CD14-positive monocyte (primary cell): ENCODE results near the gene EEPD1. TPM values are rescaled to one million over a fixed set of nuclear protein-coding genes. Genes with fewer than 3 reads are reported as not detected.

Source experiments
- DNase-seq, 3 donors: peaks; one replicate each; pipeline ENCODE4 v3.0.0-alpha.2; 2011 to 2022
- H2AFZ ChIP-seq: 2 replicates; pipeline ENCODE4 v1.6.0; 2012; ENCODE audit warnings: mild to moderate bottlenecking, low read depth, low read length, inconsistent platforms; ENCODE audit not compliant: insufficient read depth, poor library complexity, severe bottlenecking
- H3K27ac ChIP-seq, 2 donors: 1 replicate in 1 of 2; 2 replicates in 1 of 2; pipeline ENCODE4 v1.5.1; 2012 to 2013; ENCODE audit warnings: low read length in 2 of 2, control low read depth in 1 of 2, inconsistent platforms in 1 of 2, low read depth in 1 of 2, mild to moderate bottlenecking in 1 of 2
- H3K27me3 ChIP-seq, 2 donors: one replicate each; pipeline versions ENCODE4 v1.6.0 to v1.6.1; 2011 to 2013; ENCODE audit warnings: low read length in 2 of 2; ENCODE audit not compliant: control insufficient read depth in 2 of 2, insufficient read depth in 2 of 2
- H3K36me3 ChIP-seq, 2 donors: replicated peaks in 1 of 2; 1 replicate in 1 of 2; 2 replicates in 1 of 2; pipeline versions ENCODE4 v1.5.1 to v1.6.1; 2012 to 2013; ENCODE audit warnings: low read length in 2 of 2, control low read depth in 1 of 2, inconsistent platforms in 1 of 2, mild to moderate bottlenecking in 1 of 2; ENCODE audit not compliant: insufficient read depth in 2 of 2, control insufficient read depth in 1 of 2
- H3K4me1 ChIP-seq, 2 donors: 1 replicate in 1 of 2; 2 replicates in 1 of 2; pipeline versions ENCODE4 v1.5.1 to v1.6.1; 2012 to 2013; ENCODE audit warnings: low read length in 2 of 2, control low read depth in 1 of 2, inconsistent platforms in 1 of 2, mild to moderate bottlenecking in 1 of 2, moderate library complexity in 1 of 2; ENCODE audit not compliant: insufficient read depth in 2 of 2, control insufficient read depth in 1 of 2
- H3K4me2 ChIP-seq: replicated peaks from 2 replicates; pipeline ENCODE3; 2012; ENCODE audit warnings: low read length, moderate library complexity, mild to moderate bottlenecking; ENCODE audit not compliant: poor library complexity, severe bottlenecking; ENCODE audit errors: extremely low read depth
- H3K4me3 ChIP-seq, 3 experiments: fragments of 200-600 bp in 1 of 3; sonication (generic) in 1 of 3; replicated peaks in 1 of 3; 1 replicate in 2 of 3; 2 replicates in 1 of 3; pipeline ENCODE4 v1.5.1; 2011 to 2013; ENCODE audit warnings: low read length in 3 of 3, mild to moderate bottlenecking in 3 of 3, control low read depth in 2 of 3, low read depth in 2 of 3, inconsistent platforms in 1 of 3, moderate library complexity in 1 of 3
- H3K79me2 ChIP-seq: 2 replicates; pipeline ENCODE4 v1.6.0; 2012; ENCODE audit warnings: mild to moderate bottlenecking, control low read depth, inconsistent platforms, low read length, moderate library complexity; ENCODE audit not compliant: insufficient read depth
- H3K9ac ChIP-seq: 2 replicates; pipeline ENCODE4 v1.6.0; 2017; ENCODE audit warnings: low read length, mild to moderate bottlenecking; ENCODE audit not compliant: insufficient read depth, poor library complexity, severe bottlenecking
- H3K9me3 ChIP-seq, 2 donors: replicated peaks in 1 of 2; 1 replicate in 1 of 2; 2 replicates in 1 of 2; pipeline versions ENCODE4 v1.5.1 to v1.6.1; 2012 to 2013; ENCODE audit warnings: low read length in 2 of 2, control low read depth in 1 of 2; ENCODE audit not compliant: control insufficient read depth in 1 of 2, insufficient read depth in 1 of 2
- H4K20me1 ChIP-seq: 2 replicates; pipeline ENCODE4 v1.6.0; 2012; ENCODE audit warnings: mild to moderate bottlenecking, low read length, control low read depth, moderate library complexity; ENCODE audit not compliant: insufficient read depth
- H3K27ac Mint-ChIP-seq, 7 donors: one replicate each; pipeline ENCODE4 v1.8.0; 2020; ENCODE audit warnings: mild to moderate bottlenecking in 7 of 7, mixed read lengths in 7 of 7, moderate library complexity in 6 of 7, inconsistent platforms in 2 of 7
- H3K27me3 Mint-ChIP-seq, 3 donors: one replicate each; pipeline ENCODE4 v1.8.0; 2021 to 2022; ENCODE audit warnings: low read depth in 3 of 3, mild to moderate bottlenecking in 3 of 3, mixed read lengths in 3 of 3, moderate library complexity in 3 of 3, inconsistent platforms in 1 of 3
- H3K36me3 Mint-ChIP-seq, 2 donors: one replicate each; pipeline ENCODE4 v1.8.0; 2020; ENCODE audit warnings: mixed read lengths in 2 of 2, inconsistent platforms in 1 of 2, mild to moderate bottlenecking in 1 of 2
- H3K4me1 Mint-ChIP-seq: one replicate; pipeline ENCODE4 v1.8.0; 2020; ENCODE audit warnings: mild to moderate bottlenecking, mixed read lengths
- H3K4me3 Mint-ChIP-seq, 2 donors: one replicate each; pipeline ENCODE4 v1.8.0; 2020; ENCODE audit warnings: mild to moderate bottlenecking in 2 of 2, mixed read lengths in 2 of 2, moderate library complexity in 1 of 2
- H3K9me3 Mint-ChIP-seq, 7 donors: one replicate each; pipeline ENCODE4 v1.8.0; 2020 to 2022; ENCODE audit warnings: mixed read lengths in 7 of 7, mild to moderate bottlenecking in 6 of 7, moderate library complexity in 6 of 7, inconsistent platforms in 2 of 7
- WGBS: methylation state at CpG from one replicate; pipeline ENCODE4 v1.1.5; 2013; ENCODE audit warnings: missing lambda C conversion rate; ENCODE audit not compliant: insufficient coverage; 5-methylcytosine and 5-hydroxymethylcytosine counted together
- intact Hi-C, 2 donors: fragments of 100-400 bp; cut with micrococcal nuclease; formaldehyde crosslinking; loops; one replicate each; pipeline versions ENCODE4 v1.15.0 to v1.15.1; 2023
- polyA plus RNA-seq, 3 donors: library from polyadenylated mRNA; depleted of rRNA in 1 of 3; unstranded in 2 of 3; stranded (reverse) in 1 of 3; fragments of 300-500 nt in 2 of 3; fragments of >200 nt in 1 of 3; fragmentation: Illumina TruSeq in 2 of 3; gene quantifications; 1 replicate in 2 of 3; 2 replicates in 1 of 3; pipeline ENCODE4 v1.2.3, GENCODE V29; 2012 to 2021
- small RNA-seq: library from RNA; depleted of rRNA; stranded (forward); fragments of <200 nt; gene quantifications from one replicate; pipeline ENCODE3, GENCODE V24; 2012; ENCODE audit warnings: low read depth; ENCODE audit not compliant: insufficient read length
- TF ChIP-seq, protein P1 (sequence below): fragments of 200-600 bp; IDR thresholded peaks from one replicate; pipeline ENCODE4 v1.8.0; 2022; ENCODE audit warnings: antibody characterized with exemption, mild to moderate bottlenecking

Gene EEPD1
- polyA plus RNA-seq, 3 donors: 8.6 to 14.4 (median 12.6) TPM

DNA sequence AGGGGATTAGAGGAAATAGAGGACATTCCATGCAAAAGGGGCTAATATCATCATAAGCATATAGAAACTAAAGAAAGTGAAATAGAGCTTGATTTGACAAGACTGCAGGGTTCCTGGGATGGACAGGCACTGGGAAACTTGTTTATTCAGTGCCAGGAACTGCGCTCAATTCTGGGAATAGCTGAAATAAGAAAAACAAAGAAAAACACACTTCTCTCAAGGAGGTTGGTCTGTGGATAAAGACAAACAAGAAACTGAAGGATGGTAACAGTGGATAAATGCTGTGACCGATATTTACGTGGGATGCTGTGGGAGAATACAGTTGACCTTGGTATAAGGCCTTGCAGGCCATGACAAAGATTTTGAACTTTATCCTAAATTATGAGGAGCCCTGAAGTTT lies 195.7 kb downstream of the EEPD1 start:
- H3K27ac Mint-ChIP-seq: peak overlapping the region in 1 of 7 donors; percentile 14
- Histone ChIP-seq H3K79me2 (no peaks in the 10 kb centered on the region), H4K20me1 (no peaks in the 10 kb centered on the region), H3K27ac (no peak overlapping the region), H3K9me3 (no peaks in the 10 kb centered on the region), H2AFZ (no peak overlapping the region), H3K9ac (no peak overlapping the region), H3K4me3 (no peak overlapping the region), H3K4me1 (peaks cover 0 to 2% of the 10 kb centered on the region in 2 donors), H3K36me3 (no peaks in the 10 kb centered on the region), H3K4me2 (no peak overlapping the region), H3K27me3 (no peaks in the 10 kb centered on the region)
- H3K9me3 Mint-ChIP-seq: no peaks in the 10 kb centered on the region
- no peaks in the 10 kb centered on the region for H3K36me3 Mint-ChIP-seq
- H3K4me3 Mint-ChIP-seq: no peak overlapping the region
- intact Hi-C loops: no loop called here
- TF ChIP-seq, protein P1, sequence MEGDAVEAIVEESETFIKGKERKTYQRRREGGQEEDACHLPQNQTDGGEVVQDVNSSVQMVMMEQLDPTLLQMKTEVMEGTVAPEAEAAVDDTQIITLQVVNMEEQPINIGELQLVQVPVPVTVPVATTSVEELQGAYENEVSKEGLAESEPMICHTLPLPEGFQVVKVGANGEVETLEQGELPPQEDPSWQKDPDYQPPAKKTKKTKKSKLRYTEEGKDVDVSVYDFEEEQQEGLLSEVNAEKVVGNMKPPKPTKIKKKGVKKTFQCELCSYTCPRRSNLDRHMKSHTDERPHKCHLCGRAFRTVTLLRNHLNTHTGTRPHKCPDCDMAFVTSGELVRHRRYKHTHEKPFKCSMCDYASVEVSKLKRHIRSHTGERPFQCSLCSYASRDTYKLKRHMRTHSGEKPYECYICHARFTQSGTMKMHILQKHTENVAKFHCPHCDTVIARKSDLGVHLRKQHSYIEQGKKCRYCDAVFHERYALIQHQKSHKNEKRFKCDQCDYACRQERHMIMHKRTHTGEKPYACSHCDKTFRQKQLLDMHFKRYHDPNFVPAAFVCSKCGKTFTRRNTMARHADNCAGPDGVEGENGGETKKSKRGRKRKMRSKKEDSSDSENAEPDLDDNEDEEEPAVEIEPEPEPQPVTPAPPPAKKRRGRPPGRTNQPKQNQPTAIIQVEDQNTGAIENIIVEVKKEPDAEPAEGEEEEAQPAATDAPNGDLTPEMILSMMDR: no peak
- H3K27me3 Mint-ChIP-seq: no peaks in the 10 kb centered on the region
- WGBS: 100% methylated on average over 2 of the region's 3 CpGs
- peaks cover 9% of the 10 kb centered on the region for H3K4me1 Mint-ChIP-seq
- DNase-seq: no peak

DNA sequence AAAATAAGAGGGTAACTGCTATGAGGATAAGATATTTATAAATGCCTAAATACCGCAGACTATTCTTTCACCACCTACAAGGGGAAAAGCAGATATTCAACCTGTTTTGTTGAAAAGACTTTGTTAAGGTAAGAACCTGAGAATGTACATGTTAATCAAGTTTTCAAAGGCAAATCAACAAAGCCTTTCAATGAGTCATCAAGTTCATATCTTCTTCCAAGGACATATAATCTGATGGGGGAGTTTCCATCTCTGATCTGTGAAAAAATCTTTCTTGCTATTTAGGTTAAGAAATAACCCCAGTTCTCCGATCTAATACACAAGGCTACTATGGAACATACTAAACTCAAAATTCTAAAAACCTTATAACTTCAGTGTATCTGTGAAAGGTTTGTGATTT lies 196.6 kb downstream of the EEPD1 start:
- no peaks in the 10 kb centered on the region for H3K36me3 Mint-ChIP-seq
- no peak overlapping the region for H3K27ac ChIP-seq
- no peak for DNase-seq
- H3K4me3 ChIP-seq: no peak overlapping the region
- no peaks in the 10 kb centered on the region for H3K36me3 ChIP-seq
- H4K20me1 ChIP-seq: no peaks in the 10 kb centered on the region
- intact Hi-C loops: no loop called here
- no peaks in the 10 kb centered on the region for H3K9me3 ChIP-seq
- H3K4me3 Mint-ChIP-seq: no peak overlapping the region
- TF ChIP-seq, protein P1: no peak
- H3K27ac Mint-ChIP-seq: no peak overlapping the region
- no peaks in the 10 kb centered on the region for H3K27me3 ChIP-seq
- no peak overlapping the region for H3K9ac ChIP-seq
- no peaks in the 10 kb centered on the region for H3K9me3 Mint-ChIP-seq
- no peak overlapping the region for H3K4me2 ChIP-seq
- H3K4me1 ChIP-seq: peaks cover 0 to 2% of the 10 kb centered on the region in 2 donors
- H3K27me3 Mint-ChIP-seq: no peaks in the 10 kb centered on the region
- H3K4me1 Mint-ChIP-seq: peaks cover 9% of the 10 kb centered on the region
- WGBS: no CpG with 5 or more reads among the region's 2 CpGs
- no peaks in the 10 kb centered on the region for H3K79me2 ChIP-seq
- H2AFZ ChIP-seq: no peak overlapping the region

Small RNA genes lying within 50 kb of the gene (small RNA-seq; reads per million reads assigned to genes)
- gene AC006960.1: not detected
- not detected for gene AC007327.1
- gene RF00019: not detected

Other genes starting within 250 kb of the EEPD1 start
- 1 to 10 TPM in 1 of 3 donors, under 1 TPM in 2; 0.12 to 1.1 (median 0.25) TPM for gene ANLN, start 236.6 kb downstream of the EEPD1 start, polyA plus RNA-seq